Keratinocyte (primary cell): ENCODE data around the gene WASF3. TPM values are rescaled to one million over a fixed set of nuclear protein-coding genes. Genes with fewer than 3 reads are reported as not detected.

ENCODE experiments used
- DNase-seq: peaks from one replicate; pipeline ENCODE4 v3.0.0-alpha.2; 2011; ENCODE audit warnings: low read depth, missing footprints, low spot score
- FAIRE-seq: peaks from 2 replicates; lab custom pipeline; 2011; peaks lifted over from hg19 to GRCh38; lab: Jason Lieb, UNC
- H2AFZ ChIP-seq: 2 replicates; pipeline ENCODE4 v1.6.0; 2012; ENCODE audit warnings: low read length, control low read depth, inconsistent platforms; ENCODE audit not compliant: control insufficient read depth
- H3K27ac ChIP-seq: 2 replicates; pipeline ENCODE4 v1.5.1; 2011; ENCODE audit warnings: low read length; ENCODE audit not compliant: control insufficient read depth, insufficient read depth
- H3K27me3 ChIP-seq: 3 replicates; pipeline ENCODE4 v1.6.0; 2011; ENCODE audit warnings: low read length; ENCODE audit not compliant: control insufficient read depth, insufficient read depth; ENCODE audit errors: extremely low read depth
- H3K36me3 ChIP-seq, 2 experiments: 2 replicates in 1 of 2; 3 replicates in 1 of 2; pipeline ENCODE4 v1.5.1; 2011; ENCODE audit warnings: low read length in 2 of 2, mild to moderate bottlenecking in 1 of 2; ENCODE audit not compliant: control insufficient read depth in 2 of 2, insufficient read depth in 2 of 2; ENCODE audit errors: extremely low read depth in 1 of 2
- H3K4me1 ChIP-seq: 3 replicates; pipeline ENCODE4 v1.5.1; 2011; ENCODE audit warnings: low read length; ENCODE audit not compliant: control insufficient read depth, insufficient read depth; ENCODE audit errors: extremely low read depth
- H3K4me2 ChIP-seq: 3 replicates; pipeline ENCODE4 v1.6.0; 2011; ENCODE audit warnings: low read depth, low read length; ENCODE audit not compliant: control insufficient read depth, insufficient read depth; ENCODE audit errors: extremely low read depth
- H3K4me3 ChIP-seq, 3 experiments: fragments of 200-600 bp in 1 of 3; sonication (generic) in 1 of 3; 2 replicates in 2 of 3; 3 replicates in 1 of 3; pipeline ENCODE4 v1.5.1; 2011 to 2016; ENCODE audit warnings: low read length in 3 of 3, mild to moderate bottlenecking in 3 of 3, control low read depth in 2 of 3, inconsistent platforms in 1 of 3, low read depth in 1 of 3, mixed read lengths in 1 of 3, mixed run types in 1 of 3, moderate library complexity in 1 of 3; ENCODE audit not compliant: control insufficient read depth in 2 of 3, insufficient read depth in 2 of 3; ENCODE audit errors: extremely low read depth in 1 of 3
- H3K79me2 ChIP-seq: 2 replicates; pipeline ENCODE4 v1.6.0; 2012; ENCODE audit warnings: low read length; ENCODE audit not compliant: control insufficient read depth, insufficient read depth
- H3K9ac ChIP-seq: 3 replicates; pipeline ENCODE4 v1.6.0; 2011; ENCODE audit warnings: low read length; ENCODE audit not compliant: control insufficient read depth, insufficient read depth; ENCODE audit errors: extremely low read depth
- H3K9me1 ChIP-seq: 3 replicates; pipeline ENCODE4 v1.6.0; 2011; ENCODE audit warnings: low read length; ENCODE audit not compliant: control insufficient read depth, insufficient read depth; ENCODE audit errors: extremely low read depth
- H3K9me3 ChIP-seq: 2 replicates; pipeline ENCODE4 v1.5.1; 2012; ENCODE audit warnings: low read depth, low read length; ENCODE audit not compliant: control insufficient read depth
- H4K20me1 ChIP-seq: 3 replicates; pipeline ENCODE4 v1.6.0; 2011; ENCODE audit warnings: low read length; ENCODE audit not compliant: control insufficient read depth, insufficient read depth; ENCODE audit errors: extremely low read depth
- CTCF ChIP-seq, 3 experiments: IDR thresholded peaks in 1 of 3; conservative IDR thresholded peaks in 1 of 3; optimal IDR thresholded peaks in 1 of 3; 2 replicates in 2 of 3; 3 replicates in 1 of 3; pipeline versions ENCODE3 to v1.5.1; 2011; ENCODE audit warnings: low read length in 3 of 3, mild to moderate bottlenecking in 3 of 3, moderate library complexity in 2 of 3, control low read depth in 1 of 3, inconsistent platforms in 1 of 3; ENCODE audit not compliant: insufficient read depth in 2 of 3; ENCODE audit errors: extremely low read depth in 1 of 3
- EZH2 ChIP-seq: IDR thresholded peaks from one replicate; pipeline ENCODE4 v1.6.1; 2012; ENCODE audit warnings: inconsistent platforms, mild to moderate bottlenecking, low read length, moderate library complexity
- dilution Hi-C: fragments of 300-500 bp; cut with MboI; formaldehyde crosslinking; loops from one replicate; pipeline ENCODE4 v1.7.0; 2020; ENCODE audit warnings: low sequenced_read_pairs; ENCODE audit not compliant: extremely low pct_ligation_motif_present
- polyA plus RNA-seq, 5 experiments: library from polyadenylated mRNA; depleted of rRNA in 3 of 5; stranded (reverse) in 3 of 5; stranded (forward) in 1 of 5; unstranded in 1 of 5; fragments of >200 nt; gene quantifications; 1 replicate in 1 of 5; 2 replicates in 3 of 5; 3 replicates in 1 of 5; pipeline versions ENCODE4 v1.2.1 to v1.2.3, GENCODE V29; 2011 to 2012; ENCODE audit warnings: missing spikeins in 2 of 5, low read depth in 1 of 5, low replicate concordance in 1 of 5

Gene WASF3
- polyA plus RNA-seq, 1 donor (not counting 4 experiments of a cell fraction or from before 2014, with no cell fraction given) = 6.3 TPM

GRCh38 chr13:26707122-26708006 lies 149.9 kb downstream of the WASF3 start:
- DNase-seq = no peak
- FAIRE-seq = no peak
- dilution Hi-C loops = no loop called here
- no peak overlapping the region for H3K27ac ChIP-seq
- H3K4me3 ChIP-seq = no peak overlapping the region
- TF ChIP-seq CTCF (optimal IDR thresholded peaks at IDR 0.05 in 1 of 3, IDR thresholded peaks at IDR 0.05 in 1 of 3, conservative IDR thresholded peaks at IDR 0.05 in 1 of 3; ENCODE audit: extremely low read depth in 1 of 3, insufficient read depth in 2 of 3, low read length in 3 of 3) (peak; percentile 58 to 79 (median 75)), EZH2 (no peak)
- H3K27me3 ChIP-seq = no peaks in the 10 kb centered on the region
- H2AFZ ChIP-seq = no peak overlapping the region
- no peaks in the 10 kb centered on the region for H3K79me2 ChIP-seq
- H3K36me3 ChIP-seq = no peaks in the 10 kb centered on the region
- H3K4me2 ChIP-seq = no peak overlapping the region
- no peaks in the 10 kb centered on the region for H3K9me3 ChIP-seq
- H4K20me1 ChIP-seq = no peaks in the 10 kb centered on the region
- H3K4me1 ChIP-seq = no peaks in the 10 kb centered on the region
- no peaks in the 10 kb centered on the region for H3K9me1 ChIP-seq
- H3K9ac ChIP-seq = no peak overlapping the region

GRCh38 chr13:26708007-26708297 lies 150.5 kb downstream of the WASF3 start:
- Histone ChIP-seq H3K36me3 (no peaks in the 10 kb centered on the region), H3K79me2 (no peaks in the 10 kb centered on the region), H3K4me3 (no peak overlapping the region), H2AFZ (no peak overlapping the region), H3K27ac (no peak overlapping the region), H3K9me1 (no peaks in the 10 kb centered on the region), H3K9ac (no peak overlapping the region), H3K9me3 (no peaks in the 10 kb centered on the region), H3K4me1 (no peaks in the 10 kb centered on the region), H4K20me1 (no peaks in the 10 kb centered on the region), H3K4me2 (no peak overlapping the region), H3K27me3 (no peaks in the 10 kb centered on the region)
- dilution Hi-C loops = no loop called here
- DNase-seq (no peak), FAIRE-seq (no peak)
- TF ChIP-seq EZH2 = no peak
- no peak for TF ChIP-seq CTCF (optimal IDR thresholded peaks at IDR 0.05 in 1 of 3, IDR thresholded peaks at IDR 0.05 in 1 of 3, conservative IDR thresholded peaks at IDR 0.05 in 1 of 3; ENCODE audit: extremely low read depth in 1 of 3, insufficient read depth in 2 of 3, low read length in 3 of 3)
